Activated naive CD4-positive, alpha-beta T cell treated with anti-CD3 and anti-CD28 coated beads, Interleukin-2, amount 10 ng/mL, durations not matched to agents 5 hours and 36 hours (primary cell): ENCODE measurements around the gene ATXN7L3. TPM values are rescaled to one million over a fixed set of nuclear protein-coding genes. Genes with fewer than 3 reads are reported as not detected.

ENCODE experiments used
- microRNA-seq: library from miRNA; unstranded; fragments of <30 nt; microRNA quantifications from one replicate; pipeline ENCODE4 v1.2.0, GENCODE V29; 2022; ENCODE audit warnings: borderline microRNAs expressed, borderline replicate concordance
- total RNA-seq, 2 experiments: library from RNA; stranded (reverse); gene quantifications; one replicate each; pipeline ENCODE4 v1.2.3, GENCODE V29; 2021

Gene ATXN7L3
- 100 to 1,000 TPM; 108 to 113 TPM for total RNA-seq

GRCh38 chr17:44199553-44200477 lies at the start of gene ATXN7L3:
Gene ATXN7L3, minus strand, starts transcription at chr17:44199884. Its CDS starts 1,814 bp downstream, at chr17:44198070.

GRCh38 chr17:44219616-44220212 lies 20.0 kb upstream of the ATXN7L3 start, which contains the start of gene UBTF:
Gene UBTF, minus strand, starts transcription at chr17:44219675. Its CDS starts 1,446 bp downstream, at chr17:44218229.

GRCh38 chr17:44186307-44187130 lies 13.2 kb downstream of the ATXN7L3 start, which contains the start of gene TMUB2:
Gene TMUB2, plus strand, starts transcription at chr17:44186972. Its CDS starts 737 bp downstream, at chr17:44187709.

GRCh38 chr17:44170499-44171201 lies 29.0 kb downstream of the ATXN7L3 start, which contains the start of gene ASB16:
Gene ASB16, plus strand, starts transcription at chr17:44170704. Its CDS starts 86 bp downstream, at chr17:44170790.

Small RNA genes within 50 kb of the gene (microRNA-seq; reads per million reads assigned to microRNA genes)
- gene MIR6782 = not detected

Other genes with a start within 250 kb of the ATXN7L3 start
- not detected for gene PYY, start 245.9 kb downstream of the ATXN7L3 start, total RNA-seq
- 1 to 10 TPM; 1.4 to 1.5 TPM for gene NAGS, start 195.3 kb downstream of the ATXN7L3 start, total RNA-seq
- gene TMEM101, start 184.9 kb downstream of the ATXN7L3 start, total RNA-seq = 10 to 100 TPM; 29.2 to 30.9 TPM
- 10 to 100 TPM; 51.4 to 53.2 TPM for gene LSM12, start 133.2 kb downstream of the ATXN7L3 start, total RNA-seq
- gene G6PC3, start 129.1 kb downstream of the ATXN7L3 start, total RNA-seq = 10 to 100 TPM; 17.9 to 18.1 TPM
- gene HDAC5, start 76.2 kb downstream of the ATXN7L3 start, total RNA-seq = 10 to 100 TPM; 49.0 to 51.0 TPM
- gene HROB, start 58.0 kb downstream of the ATXN7L3 start, total RNA-seq = 10 to 100 TPM; 11.2 to 11.9 TPM
- gene ASB16, start 29.2 kb downstream of the ATXN7L3 start, total RNA-seq = under 1 TPM in 1 of 2 experiments, not detected in 1; 0.23 TPM
- gene TMUB2, start 12.9 kb downstream of the ATXN7L3 start, total RNA-seq = 10 to 100 TPM; 31.5 to 35.2 TPM
- gene UBTF, start 19.8 kb upstream of the ATXN7L3 start, total RNA-seq = 100 to 1,000 TPM; 170 to 171 TPM
- gene SLC4A1, start 68.3 kb upstream of the ATXN7L3 start, total RNA-seq = not detected
- under 1 TPM; 0.05 to 0.07 TPM for gene RUNDC3A, start 108.7 kb upstream of the ATXN7L3 start, total RNA-seq
- 10 to 100 TPM; 94.2 to 95.0 TPM for gene SLC25A39, start 124.9 kb upstream of the ATXN7L3 start, total RNA-seq
- gene GRN, start 145.4 kb upstream of the ATXN7L3 start, total RNA-seq = 10 to 100 TPM; 72.4 to 73.4 TPM
- gene FAM171A2, start 164.0 kb upstream of the ATXN7L3 start, total RNA-seq = under 1 TPM; 0.15 to 0.19 TPM
- gene ITGA2B, start 189.8 kb upstream of the ATXN7L3 start, total RNA-seq = under 1 TPM; 0.40 to 0.65 TPM